Tibial nerve (tissue), 4 donors: ENCODE measurements around the gene BPIFA3. TPM values are rescaled to one million over a fixed set of nuclear protein-coding genes. Genes with fewer than 3 reads are reported as not detected.

ENCODE experiments used
- DNase-seq, 2 donors: peaks; one replicate each; pipeline ENCODE4 v3.0.0-alpha.2; 2019; ENCODE audit warnings: low spot score in 2 of 2
- H3K27ac ChIP-seq, 4 donors: fragments of 200-600 bp; sonication (generic) in 3 of 4; one replicate each; pipeline ENCODE4 v1.5.1; 2017 to 2019; ENCODE audit warnings: mild to moderate bottlenecking in 1 of 4
- H3K27me3 ChIP-seq, 2 donors: fragments of 200-600 bp; sonication (generic) in 1 of 2; one replicate each; pipeline versions ENCODE4 v1.5.1 to v1.6.0; 2017 to 2019
- H3K36me3 ChIP-seq, 3 donors: fragments of 200-600 bp; sonication (generic); one replicate each; pipeline ENCODE4 v1.5.1; 2018 to 2019
- H3K4me1 ChIP-seq, 4 donors: fragments of 200-600 bp; sonication (generic) in 3 of 4; one replicate each; pipeline ENCODE4 v1.5.1; 2017 to 2019
- H3K4me3 ChIP-seq, 4 donors: fragments of 200-600 bp; sonication (generic) in 3 of 4; one replicate each; pipeline ENCODE4 v1.5.1; 2017 to 2019; ENCODE audit warnings: mild to moderate bottlenecking in 1 of 4, moderate library complexity in 1 of 4
- H3K9me3 ChIP-seq, 4 donors: fragments of 200-600 bp; sonication (generic) in 3 of 4; one replicate each; pipeline ENCODE4 v1.5.1; 2017 to 2019
- EP300 ChIP-seq, 2 donors: sonication (generic); formaldehyde crosslinking; IDR thresholded peaks; one replicate each; pipeline ENCODE4 v1.6.1; 2017; ENCODE audit warnings: antibody characterized with exemption in 2 of 2, mild to moderate bottlenecking in 1 of 2
- POLR2A ChIP-seq, 2 donors: fragments of 450-650 bp; IDR thresholded peaks; one replicate each; pipeline ENCODE4 v1.6.1; 2017; ENCODE audit warnings: antibody characterized with exemption in 2 of 2, mild to moderate bottlenecking in 2 of 2, moderate library complexity in 2 of 2
- WGBS, 2 donors: methylation state at CpG; one replicate each; pipeline ENCODE4 v1.1.5; 2018; 5-methylcytosine and 5-hydroxymethylcytosine counted together
- total RNA-seq, 4 donors: library from RNA; depleted of rRNA; stranded (reverse); fragments of >200 nt; gene quantifications; one replicate each; pipeline ENCODE4 v1.1.0, GENCODE V29; 2016
- TF ChIP-seq, protein P1 (sequence below), 5 experiments: fragments of 200-600 bp in 3 of 5; fragments of 450-650 bp in 2 of 5; sonication (generic) in 3 of 5; IDR thresholded peaks; one replicate each; pipeline ENCODE4 v1.5.1; 2016 to 2019; ENCODE audit warnings: antibody characterized with exemption in 5 of 5, mild to moderate bottlenecking in 3 of 5, moderate library complexity in 2 of 5

The BPIFA3 gene
- total RNA-seq, 4 donors from 2014 or later: not detected

GRCh38 chr20:33249456-33249855 lies 32.3 kb downstream of the BPIFA3 start:
- H3K36me3 ChIP-seq: no peaks in the 10 kb centered on the region
- peaks cover 0 to under 1% (median 0%) of the 10 kb centered on the region in 4 donors for H3K9me3 ChIP-seq
- no peak overlapping the region for H3K4me3 ChIP-seq
- H3K27ac ChIP-seq: no peak overlapping the region
- no peaks in the 10 kb centered on the region for H3K4me1 ChIP-seq
- 88 to 93% methylated on average over 1 of the region's 1 CpG for WGBS, 2 donors
- no peak for DNase-seq
- H3K27me3 ChIP-seq: no peaks in the 10 kb centered on the region
- TF ChIP-seq POLR2A (IDR thresholded peaks at IDR 0.05) (no peak), EP300 (IDR thresholded peaks at IDR 0.05) (no peak)
- TF ChIP-seq, protein P1, sequence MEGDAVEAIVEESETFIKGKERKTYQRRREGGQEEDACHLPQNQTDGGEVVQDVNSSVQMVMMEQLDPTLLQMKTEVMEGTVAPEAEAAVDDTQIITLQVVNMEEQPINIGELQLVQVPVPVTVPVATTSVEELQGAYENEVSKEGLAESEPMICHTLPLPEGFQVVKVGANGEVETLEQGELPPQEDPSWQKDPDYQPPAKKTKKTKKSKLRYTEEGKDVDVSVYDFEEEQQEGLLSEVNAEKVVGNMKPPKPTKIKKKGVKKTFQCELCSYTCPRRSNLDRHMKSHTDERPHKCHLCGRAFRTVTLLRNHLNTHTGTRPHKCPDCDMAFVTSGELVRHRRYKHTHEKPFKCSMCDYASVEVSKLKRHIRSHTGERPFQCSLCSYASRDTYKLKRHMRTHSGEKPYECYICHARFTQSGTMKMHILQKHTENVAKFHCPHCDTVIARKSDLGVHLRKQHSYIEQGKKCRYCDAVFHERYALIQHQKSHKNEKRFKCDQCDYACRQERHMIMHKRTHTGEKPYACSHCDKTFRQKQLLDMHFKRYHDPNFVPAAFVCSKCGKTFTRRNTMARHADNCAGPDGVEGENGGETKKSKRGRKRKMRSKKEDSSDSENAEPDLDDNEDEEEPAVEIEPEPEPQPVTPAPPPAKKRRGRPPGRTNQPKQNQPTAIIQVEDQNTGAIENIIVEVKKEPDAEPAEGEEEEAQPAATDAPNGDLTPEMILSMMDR (IDR thresholded peaks at IDR 0.05): no peak

DNA sequence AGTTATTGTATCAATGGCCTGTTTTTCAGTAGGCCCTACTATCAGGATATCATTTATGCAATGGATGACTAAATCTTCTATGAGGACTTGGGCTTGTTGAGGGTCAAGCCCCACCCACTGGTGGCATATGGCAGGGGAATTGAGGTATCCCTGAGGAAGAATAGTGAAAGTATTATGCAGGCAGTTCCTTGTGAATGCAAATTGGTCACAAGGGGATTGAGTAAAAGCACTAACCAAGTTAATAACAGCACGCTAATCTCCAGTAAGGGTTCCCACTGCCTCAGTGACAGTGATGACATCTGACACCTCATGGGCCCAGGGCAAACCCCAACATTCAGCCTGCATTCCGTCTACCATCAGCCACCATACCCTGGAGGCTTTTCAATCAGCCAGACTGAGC lies 33.5 kb downstream of the BPIFA3 start:
- peaks cover 0 to 11% (median 0%) of the 10 kb centered on the region in 4 donors for H3K9me3 ChIP-seq
- no peaks in the 10 kb centered on the region for H3K36me3 ChIP-seq
- WGBS, 2 donors: 48 to 63% methylated on average over 2 of the region's 2 CpGs
- no peak overlapping the region for H3K27ac ChIP-seq
- H3K4me3 ChIP-seq: no peak overlapping the region
- no peak for TF ChIP-seq EP300 (IDR thresholded peaks at IDR 0.05)
- TF ChIP-seq POLR2A (IDR thresholded peaks at IDR 0.05): no peak
- TF ChIP-seq, protein P1 (IDR thresholded peaks at IDR 0.05): no peak
- H3K4me1 ChIP-seq: no peaks in the 10 kb centered on the region
- H3K27me3 ChIP-seq: no peaks in the 10 kb centered on the region
- DNase-seq: no peak

- WGBS, 2 donors: 63 to 74% methylated on average over 3 of the region's 3 CpGs
Observed at GRCh38 chr20:33251496-33251895, 34.3 kb downstream of the BPIFA3 start.

DNA sequence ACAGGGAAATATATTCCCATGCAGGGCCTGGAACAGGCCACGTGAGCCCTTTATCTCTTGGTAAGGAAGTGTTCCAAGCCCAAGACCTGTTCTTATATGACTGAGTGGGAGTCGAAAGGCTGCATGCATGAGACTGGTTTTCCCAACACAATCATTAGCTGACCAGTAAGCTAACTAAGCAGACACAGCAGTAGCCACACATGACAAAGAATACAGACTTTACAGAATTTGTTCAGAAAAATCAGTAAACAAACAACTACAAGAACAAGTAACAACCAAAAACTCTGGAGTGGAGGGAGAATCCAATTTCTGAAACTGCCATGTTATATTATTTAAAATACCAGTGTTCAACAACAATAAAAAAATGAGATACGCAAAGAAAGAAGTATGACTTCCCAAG lies 35.3 kb downstream of the BPIFA3 start:
- H3K27ac ChIP-seq: no peak overlapping the region
- H3K27me3 ChIP-seq: no peaks in the 10 kb centered on the region
- H3K36me3 ChIP-seq: no peaks in the 10 kb centered on the region
- 65 to 68% methylated on average over 3 of the region's 3 CpGs for WGBS, 2 donors
- H3K4me3 ChIP-seq: no peak overlapping the region
- H3K4me1 ChIP-seq: no peaks in the 10 kb centered on the region
- H3K9me3 ChIP-seq: peaks cover 0 to 11% (median 0%) of the 10 kb centered on the region in 4 donors
- DNase-seq: no peak
- no peak for TF ChIP-seq POLR2A (IDR thresholded peaks at IDR 0.05)
- TF ChIP-seq EP300 (IDR thresholded peaks at IDR 0.05): no peak
- TF ChIP-seq, protein P1 (IDR thresholded peaks at IDR 0.05): no peak

More at GRCh38 chr20:33251496-33251895, 34.3 kb downstream of the BPIFA3 start:
- TF ChIP-seq EP300 (IDR thresholded peaks at IDR 0.05): no peak
- TF ChIP-seq, protein P1 (IDR thresholded peaks at IDR 0.05): no peak
- no peak for TF ChIP-seq POLR2A (IDR thresholded peaks at IDR 0.05)
- Histone ChIP-seq H3K27me3 (no peaks in the 10 kb centered on the region), H3K4me1 (no peaks in the 10 kb centered on the region), H3K9me3 (peaks cover 0 to 11% (median 0%) of the 10 kb centered on the region in 4 donors), H3K4me3 (no peak overlapping the region), H3K27ac (no peak overlapping the region), H3K36me3 (no peaks in the 10 kb centered on the region)
- DNase-seq: no peak

DNA sequence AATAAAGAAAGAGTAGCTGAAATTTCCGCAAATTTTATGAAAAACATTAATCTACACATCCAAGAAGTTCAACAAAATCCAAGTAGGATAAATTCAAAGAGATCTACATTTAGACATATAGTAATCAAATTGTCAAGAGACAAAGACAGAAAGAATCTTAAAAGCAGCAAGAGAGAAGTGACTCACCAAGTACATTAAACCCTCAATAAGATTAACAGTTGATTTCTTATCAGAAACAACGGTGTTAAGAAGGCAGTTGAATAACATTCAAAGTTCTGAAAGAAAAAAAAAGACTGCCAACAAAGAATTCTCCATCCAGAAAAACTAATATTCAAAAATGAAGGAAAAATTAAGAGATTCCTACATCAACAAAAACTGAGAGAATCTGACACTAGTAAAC lies 37.9 kb downstream of the BPIFA3 start:
- H3K4me3 ChIP-seq: no peak overlapping the region
- WGBS, 2 donors: 78 to 85% methylated on average over 2 of the region's 2 CpGs
- no peaks in the 10 kb centered on the region for H3K36me3 ChIP-seq
- H3K4me1 ChIP-seq: no peaks in the 10 kb centered on the region
- H3K9me3 ChIP-seq: peaks cover 0 to 11% (median 0%) of the 10 kb centered on the region in 4 donors
- no peaks in the 10 kb centered on the region for H3K27me3 ChIP-seq
- no peak for DNase-seq
- H3K27ac ChIP-seq: no peak overlapping the region
- TF ChIP-seq, protein P1 (IDR thresholded peaks at IDR 0.05): no peak
